ENCODE results near the gene TXNDC11.
"Not testable (repeated sequence)": the region's sequence is repeated elsewhere in the genome, so short reads cannot be mapped to it uniquely, and the experiment has no call there.

The TXNDC11 gene, protein sequence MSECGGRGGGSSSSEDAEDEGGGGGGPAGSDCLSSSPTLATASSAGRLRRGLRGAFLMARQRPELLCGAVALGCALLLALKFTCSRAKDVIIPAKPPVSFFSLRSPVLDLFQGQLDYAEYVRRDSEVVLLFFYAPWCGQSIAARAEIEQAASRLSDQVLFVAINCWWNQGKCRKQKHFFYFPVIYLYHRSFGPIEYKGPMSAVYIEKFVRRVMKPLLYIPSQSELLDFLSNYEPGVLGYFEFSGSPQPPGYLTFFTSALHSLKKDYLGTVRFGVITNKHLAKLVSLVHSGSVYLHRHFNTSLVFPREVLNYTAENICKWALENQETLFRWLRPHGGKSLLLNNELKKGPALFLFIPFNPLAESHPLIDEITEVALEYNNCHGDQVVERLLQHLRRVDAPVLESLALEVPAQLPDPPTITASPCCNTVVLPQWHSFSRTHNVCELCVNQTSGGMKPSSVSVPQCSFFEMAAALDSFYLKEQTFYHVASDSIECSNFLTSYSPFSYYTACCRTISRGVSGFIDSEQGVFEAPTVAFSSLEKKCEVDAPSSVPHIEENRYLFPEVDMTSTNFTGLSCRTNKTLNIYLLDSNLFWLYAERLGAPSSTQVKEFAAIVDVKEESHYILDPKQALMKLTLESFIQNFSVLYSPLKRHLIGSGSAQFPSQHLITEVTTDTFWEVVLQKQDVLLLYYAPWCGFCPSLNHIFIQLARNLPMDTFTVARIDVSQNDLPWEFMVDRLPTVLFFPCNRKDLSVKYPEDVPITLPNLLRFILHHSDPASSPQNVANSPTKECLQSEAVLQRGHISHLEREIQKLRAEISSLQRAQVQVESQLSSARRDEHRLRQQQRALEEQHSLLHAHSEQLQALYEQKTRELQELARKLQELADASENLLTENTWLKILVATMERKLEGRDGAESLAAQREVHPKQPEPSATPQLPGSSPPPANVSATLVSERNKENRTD

DNA sequence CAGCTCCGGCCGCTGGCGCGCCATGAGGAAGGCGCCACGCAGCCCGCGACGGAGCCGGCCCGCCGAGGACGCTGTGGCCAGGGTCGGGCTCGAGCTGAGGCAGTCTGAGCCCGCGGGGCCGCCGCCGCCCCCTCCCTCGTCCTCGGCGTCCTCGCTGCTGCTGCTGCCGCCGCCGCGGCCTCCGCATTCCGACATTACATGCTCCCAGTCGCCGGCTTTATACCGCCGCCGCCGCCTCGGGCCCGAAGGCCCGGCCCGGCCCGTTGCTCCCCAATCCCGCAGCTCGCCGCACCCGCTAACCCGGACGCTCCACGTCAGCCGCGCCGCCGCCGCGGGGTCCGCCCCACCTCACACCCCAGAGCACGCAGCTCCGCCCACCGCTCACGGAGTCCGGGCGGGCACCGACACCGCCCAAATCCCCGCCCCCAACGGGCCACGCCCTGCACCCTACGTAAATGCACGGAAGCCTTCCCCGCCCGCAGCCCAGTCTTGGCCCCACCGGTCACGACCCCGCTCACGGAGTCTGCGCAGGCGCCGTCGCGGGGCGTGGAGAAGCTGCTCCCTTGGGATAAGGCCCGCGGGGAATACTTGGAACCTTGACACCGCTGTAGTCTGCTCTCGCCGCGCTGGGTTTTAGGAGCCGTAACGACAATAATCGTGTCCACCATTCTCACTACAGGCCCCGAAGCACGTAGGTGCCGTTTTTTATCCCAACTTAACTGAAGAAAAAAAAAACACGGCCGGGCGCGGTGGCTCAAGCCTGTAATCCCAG lies at the start of gene TXNDC11:
TSS of gene TXNDC11 (minus strand) at position 322 of the 772 bp plus-strand sequence. CDS start at position 195, 127 bp downstream.
- DNase-seq (ENCODE audit: low read depth in 3 of 3) = peak; percentile 99 to 100 (median 99)

DNA sequence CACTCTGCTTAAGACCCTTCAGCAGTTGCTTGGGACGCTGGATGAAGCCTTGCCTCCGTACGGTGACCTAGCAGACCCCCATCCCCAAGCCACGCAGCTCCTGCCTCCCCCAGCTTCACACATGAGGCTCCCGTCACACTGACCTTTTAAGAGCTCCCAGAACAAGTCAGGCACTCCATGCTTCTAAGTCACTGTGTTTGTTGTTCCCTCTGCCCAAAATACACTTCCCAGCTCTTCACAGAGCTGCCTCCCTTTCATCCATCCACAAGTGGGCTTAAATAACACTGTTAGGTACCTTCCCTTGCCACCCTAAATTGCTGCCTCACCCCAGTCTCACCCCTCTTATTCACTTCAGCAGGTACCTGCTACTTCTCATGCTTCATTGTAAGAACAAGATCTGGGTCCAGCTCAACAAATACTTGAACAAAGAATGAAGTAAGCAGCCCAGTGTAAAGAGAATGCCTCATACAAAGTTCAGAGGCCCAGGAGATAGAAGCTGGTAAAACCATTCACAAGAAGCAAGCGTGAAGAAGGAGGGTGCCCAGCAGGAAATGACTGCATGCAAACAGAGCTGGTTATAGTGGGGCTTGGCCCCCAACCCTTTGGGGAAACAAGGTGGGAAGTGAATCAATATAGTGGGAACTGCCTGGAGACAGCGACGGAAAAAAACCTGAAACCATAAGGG lies 48.6 kb upstream of the TXNDC11 start:
- no peak for DNase-seq (ENCODE audit: low read depth in 3 of 3)

- no peak for DNase-seq (ENCODE audit: low read depth in 3 of 3)
These were observed 46.3 kb upstream of the TXNDC11 start for GRCh38 chr16:11788914-11789313.

- not testable (repeated sequence) for DNase-seq (ENCODE audit: low read depth in 3 of 3)
These were observed 42.4 kb upstream of the TXNDC11 start for GRCh38 chr16:11784980-11785599.

DNA sequence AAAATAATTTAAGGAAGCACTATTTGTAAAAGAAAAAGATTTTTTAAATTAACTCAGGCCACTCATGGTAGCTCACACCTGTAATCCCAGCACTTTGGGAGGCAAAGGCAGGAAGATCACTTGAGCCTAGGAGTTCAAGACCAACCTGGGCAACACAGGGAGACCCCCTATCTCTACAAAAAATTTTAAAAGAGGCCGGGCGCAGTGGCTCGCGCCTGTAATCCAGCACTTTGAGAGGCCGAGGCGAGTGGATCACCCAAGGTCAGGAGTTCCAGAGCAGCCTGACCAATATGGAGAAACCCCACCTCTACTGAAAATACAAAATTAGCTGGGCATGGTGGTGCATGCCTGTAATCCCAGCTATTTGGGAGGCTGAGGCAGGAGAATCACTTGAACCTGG lies 41.7 kb upstream of the TXNDC11 start:
- not testable (repeated sequence) for DNase-seq (ENCODE audit: low read depth in 3 of 3)

DNA sequence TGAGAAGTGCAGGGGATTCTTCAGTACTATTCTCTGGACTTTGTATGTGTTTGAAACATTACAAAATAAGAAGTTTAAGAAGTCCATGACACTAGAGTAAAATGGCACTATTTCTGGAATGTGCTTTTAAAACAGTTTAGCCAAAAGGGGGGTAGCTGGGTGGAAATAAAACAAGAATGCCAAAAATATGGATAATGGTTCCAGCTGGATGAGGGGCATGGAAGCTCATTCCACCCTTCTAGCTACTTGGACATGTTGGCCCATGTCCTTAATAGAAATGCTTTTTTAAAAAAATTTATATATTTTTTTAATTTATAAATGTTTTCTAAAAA lies 41.3 kb upstream of the TXNDC11 start:
- DNase-seq (ENCODE audit: low read depth in 3 of 3) = no peak

GRCh38 chr16:11783319-11784037 lies 40.8 kb upstream of the TXNDC11 start:
- peak in 2 of 3 experiments; percentile 11 to 31 for DNase-seq (ENCODE audit: low read depth in 3 of 3)

DNA sequence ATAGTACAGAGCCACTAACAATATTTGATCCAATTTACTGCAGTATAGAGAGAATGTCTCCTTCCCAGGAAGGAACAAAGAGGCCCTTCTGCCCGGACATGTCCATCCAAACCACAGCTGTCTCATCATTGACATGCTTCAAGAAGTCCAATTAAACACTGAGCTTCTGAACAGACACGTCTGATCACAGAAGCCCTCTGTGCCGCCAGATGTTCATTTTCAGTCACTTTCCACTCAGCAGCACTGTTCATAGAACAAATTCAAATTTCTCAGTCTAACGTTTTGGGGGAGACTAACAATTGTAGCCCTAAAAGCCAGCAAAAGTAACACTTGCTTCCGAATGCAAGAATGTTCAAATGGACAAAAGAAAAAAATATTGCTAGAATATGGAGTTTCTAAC lies 39.1 kb upstream of the TXNDC11 start:
- DNase-seq (ENCODE audit: low read depth in 3 of 3) = no peak

DNA sequence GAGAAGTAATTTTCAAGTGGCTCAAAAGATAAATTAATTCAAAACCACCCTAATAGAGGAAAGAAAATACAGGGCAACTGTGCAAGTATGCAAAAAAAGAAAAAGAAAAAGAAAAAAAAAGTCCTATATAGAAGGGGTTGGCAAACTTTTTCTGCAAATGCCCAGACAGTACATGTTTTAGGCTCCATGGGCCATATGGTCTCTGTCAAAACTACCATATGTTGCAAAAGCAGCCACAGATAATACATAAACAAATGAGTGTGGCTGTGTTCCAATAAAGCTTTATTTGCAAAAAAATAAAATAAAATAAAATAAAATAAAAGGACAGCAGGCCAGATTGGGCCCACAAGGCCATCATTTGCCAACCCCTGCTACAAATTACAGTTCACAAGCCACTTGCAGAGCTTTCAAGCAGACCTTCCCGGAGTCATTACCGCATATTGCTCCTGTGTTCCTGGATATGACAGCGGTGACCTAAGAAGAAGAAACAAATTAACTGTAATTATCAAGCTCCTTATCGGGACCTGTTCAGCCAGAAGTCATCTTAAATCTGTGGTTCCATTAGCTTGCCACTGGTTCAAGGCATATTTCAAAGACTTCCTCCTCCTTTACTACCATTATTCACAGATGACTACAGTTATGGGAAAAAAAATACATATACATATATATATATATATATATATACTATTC lies 38.5 kb upstream of the TXNDC11 start:
- no peak for DNase-seq (ENCODE audit: low read depth in 3 of 3)

DNA sequence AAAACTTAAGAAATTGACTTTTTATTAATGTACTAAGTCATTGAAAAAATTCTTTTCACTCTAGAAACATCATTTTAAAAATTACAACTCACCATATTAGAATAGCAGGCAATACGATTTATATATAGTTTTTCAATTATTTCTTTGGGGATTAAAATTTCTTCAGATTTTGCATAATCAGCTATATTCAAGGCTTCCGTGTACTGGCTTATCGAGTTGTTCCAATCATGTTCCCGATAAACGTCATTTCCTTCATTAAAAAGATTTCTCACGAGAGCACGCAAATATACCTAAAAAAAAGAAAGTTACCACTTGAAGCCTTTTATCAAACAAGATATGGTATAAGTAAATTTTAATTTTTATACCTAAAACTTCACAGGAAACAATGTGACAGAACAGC lies 36.4 kb upstream of the TXNDC11 start:
- DNase-seq (ENCODE audit: low read depth in 3 of 3) = no peak

DNA sequence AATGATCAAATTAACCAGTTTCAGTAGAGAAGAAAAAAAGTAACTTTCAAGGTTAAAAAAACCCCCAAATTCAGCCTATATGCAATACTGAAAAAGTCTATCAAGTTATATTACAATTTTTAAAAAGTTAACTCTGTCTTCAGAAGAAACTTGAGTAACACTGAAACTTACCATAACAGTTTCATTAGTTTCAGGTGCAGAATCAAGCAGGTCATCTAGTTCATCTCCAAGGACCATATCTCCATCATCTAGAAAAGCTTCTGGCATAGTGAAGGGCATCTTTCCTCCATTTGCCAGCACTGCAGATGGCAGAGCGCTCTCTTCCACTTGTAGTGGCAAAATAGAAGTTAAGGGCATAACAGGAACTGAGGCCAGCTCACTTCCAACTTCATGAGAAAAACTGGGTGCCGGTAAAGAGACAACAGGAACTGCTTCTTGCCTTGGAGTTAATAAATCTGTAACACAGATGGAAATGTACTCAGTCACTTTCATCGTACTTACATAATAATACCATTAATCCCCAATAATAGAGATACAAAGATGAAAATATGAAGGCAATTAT lies 31.5 kb upstream of the TXNDC11 start:
- no peak for DNase-seq (ENCODE audit: low read depth in 3 of 3)

DNA sequence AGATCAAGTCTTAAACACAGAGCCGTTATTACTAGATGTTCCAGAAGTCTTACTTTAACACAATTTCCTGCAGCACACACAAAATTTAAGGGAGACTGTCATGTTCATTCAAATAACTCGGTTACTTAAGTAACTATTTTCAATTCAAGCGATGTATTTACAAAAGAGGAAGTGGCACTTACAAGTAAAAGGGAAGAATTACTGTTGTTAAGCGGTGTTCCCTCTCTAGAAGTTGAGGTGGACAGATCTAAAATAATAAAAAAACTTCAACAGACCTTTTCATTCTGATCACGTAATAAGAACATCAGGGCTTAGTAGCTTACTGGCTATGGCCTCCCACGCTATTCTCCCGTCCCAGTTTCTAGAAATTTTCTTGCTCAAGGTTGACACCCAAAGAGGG lies 26.2 kb upstream of the TXNDC11 start:
- DNase-seq (ENCODE audit: low read depth in 3 of 3) = no peak

GRCh38 chr16:11762431-11762830 lies 19.8 kb upstream of the TXNDC11 start:
- no peak for DNase-seq (ENCODE audit: low read depth in 3 of 3)

DNA sequence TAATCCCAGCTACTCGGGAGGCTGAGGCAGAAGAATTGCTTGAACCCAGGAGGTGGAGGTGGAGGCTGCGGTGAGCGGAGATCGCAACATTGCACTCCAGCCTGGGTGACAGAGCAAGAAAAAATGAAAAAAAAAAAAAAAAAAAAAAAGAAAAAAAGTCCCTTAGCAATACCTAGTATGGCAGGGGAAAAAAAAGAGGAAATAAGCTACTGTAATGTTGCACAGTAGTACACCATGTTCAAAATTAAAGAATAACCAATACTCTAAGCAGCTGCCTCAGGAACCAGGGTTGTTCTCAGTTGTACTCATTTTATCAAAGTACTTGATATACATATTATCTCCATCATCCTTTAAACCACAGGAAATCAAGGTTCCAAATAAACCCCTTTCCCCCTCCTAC lies 17.3 kb upstream of the TXNDC11 start:
- DNase-seq (ENCODE audit: low read depth in 3 of 3) = no peak

DNA sequence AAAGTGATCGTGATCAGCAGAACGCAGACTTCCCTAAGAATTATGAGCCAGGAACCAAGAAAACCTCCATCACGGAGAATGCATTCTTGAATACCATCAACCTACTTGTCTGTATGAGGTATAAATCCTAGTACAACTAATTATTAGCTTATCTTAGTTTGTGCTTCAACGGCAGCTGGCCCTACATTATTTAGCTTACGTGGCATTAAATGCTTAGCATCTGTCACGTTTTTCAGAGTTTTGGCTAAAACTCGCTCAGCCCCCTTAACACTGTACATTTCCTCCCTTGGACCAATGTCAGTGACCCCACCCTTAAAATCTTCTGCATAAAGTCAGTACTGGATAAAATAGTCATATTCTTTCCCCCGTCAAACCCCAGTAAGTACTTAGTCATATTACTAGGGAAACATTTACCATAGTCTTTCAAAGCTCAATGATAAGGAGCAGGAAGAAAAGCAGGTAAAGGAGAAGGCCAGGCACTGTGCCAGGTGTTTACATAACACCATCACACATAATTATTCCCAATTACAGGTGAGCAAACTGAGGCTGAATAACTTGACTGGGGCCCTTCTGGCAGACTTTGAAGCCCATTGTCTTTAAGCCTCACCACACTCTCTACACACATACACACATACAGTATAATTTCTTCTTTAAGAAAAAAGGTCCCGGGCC lies 16.6 kb upstream of the TXNDC11 start:
- DNase-seq (ENCODE audit: low read depth in 3 of 3) = no peak

DNA sequence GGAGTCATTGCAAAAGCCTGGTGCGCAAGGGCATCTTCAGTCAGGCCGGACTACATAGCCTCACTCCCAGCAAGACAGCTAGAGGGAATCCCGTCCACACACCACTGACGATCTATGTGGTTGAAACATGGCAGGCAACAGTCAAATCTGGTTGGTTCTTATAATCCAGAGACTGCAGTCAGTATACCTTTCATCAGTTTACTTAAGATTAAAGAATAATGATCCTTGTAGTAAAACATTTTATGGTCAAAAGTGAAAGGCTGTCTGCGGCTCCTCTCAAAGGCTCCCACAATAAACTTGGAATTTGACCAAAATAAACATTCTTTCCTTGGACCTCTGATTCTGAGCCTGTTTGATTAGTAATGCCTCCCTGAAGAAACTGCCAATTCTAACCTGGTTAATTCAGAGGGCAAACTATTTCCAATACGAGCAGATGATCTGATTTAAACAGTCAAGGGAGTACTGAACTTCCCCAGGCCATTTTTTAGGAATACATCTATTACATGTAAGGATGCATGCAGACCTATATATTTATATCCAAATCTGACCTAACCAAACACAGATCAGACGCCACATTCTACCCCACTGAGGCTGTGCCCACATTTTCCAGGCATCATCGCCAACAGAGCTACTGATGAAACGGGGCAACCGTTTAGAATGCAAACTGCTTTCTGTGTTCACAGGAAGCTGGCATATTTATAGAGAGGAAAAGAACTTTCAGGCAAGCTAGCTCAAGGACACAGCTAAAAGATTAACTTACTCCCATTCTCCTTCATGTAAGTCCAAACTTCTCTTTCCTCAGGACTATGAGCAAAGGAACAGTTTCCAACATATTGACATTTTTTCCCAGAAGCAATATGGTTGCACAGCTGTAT lies 15.3 kb upstream of the TXNDC11 start:
- DNase-seq (ENCODE audit: low read depth in 3 of 3) = no peak

DNA sequence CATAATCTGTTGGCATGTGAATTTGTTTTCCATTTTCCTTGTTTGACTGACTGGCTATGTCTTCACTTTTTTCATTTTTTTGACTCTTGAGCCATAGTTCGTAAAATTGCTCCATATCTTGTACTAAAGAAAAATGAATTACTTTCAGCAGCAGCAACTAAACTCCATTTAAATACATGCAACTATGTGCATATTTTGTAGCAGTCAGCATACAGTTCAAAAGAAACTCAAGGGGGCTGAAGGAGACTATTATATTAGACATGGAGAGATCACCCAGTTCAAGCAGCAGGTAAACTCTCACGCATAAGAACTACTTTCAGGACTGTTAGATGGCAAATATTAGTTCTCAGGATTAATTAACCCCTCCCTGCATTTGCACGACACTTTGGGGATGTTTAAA lies 13.6 kb upstream of the TXNDC11 start:
- DNase-seq (ENCODE audit: low read depth in 3 of 3) = no peak

Data from stimulated activated CD4-positive, alpha-beta T cell treated with anti-CD3 and anti-CD28 coated beads, TNF-alpha, amount 100 ng/mL, for 24 hours (primary cell).